K562 (cell line): Measurements from ENCODE around the gene PPP6R1. TPM values are rescaled to one million over a fixed set of nuclear protein-coding genes. Genes with fewer than 3 reads are reported as not detected.

Experiments used
- ATAC-seq: fragments of 200-7000 bp; cut with Tn5 transposase; 3 replicates; pipeline ENCODE4 v1.9.1; 2020; ENCODE audit warnings: moderate library complexity
- BruUV-seq: library from RNA; stranded (reverse); fragments of 400-500 nt; replicated peaks from 2 replicates; lab custom pipeline; 2021; lab: Mats Ljungman, UMichigan
- CTCF ChIA-PET: fragments of 300-600 bp; formaldehyde crosslinking; extraction: SDS; loops from one replicate; lab custom pipeline; 2021; ENCODE audit warnings: low intra/inter-chr PET ratio; lab: Yijun Ruan, JAX
- POLR2A ChIA-PET: fragments of 300-600, 350-650 bp; sonication (Branson Sonifier 250); formaldehyde crosslinking; extraction: SDS; loops from one replicate; lab custom pipeline; 2021; ENCODE audit warnings: antibody characterized with exemption, inconsistent platforms; lab: Yijun Ruan, JAX
- DNase-seq, 4 experiments: peaks; one replicate each; pipeline versions ENCODE4 v3.0.0 to v3.0.0-alpha.2; 2011 to 2018; ENCODE audit warnings: low spot score in 3 of 4, mixed read lengths in 3 of 4; ENCODE audit errors: extremely low read depth in 1 of 4
- FAIRE-seq: peaks from 2 replicates; lab custom pipeline; 2011; peaks lifted over from hg19 to GRCh38; lab: Jason Lieb, UNC
- H2AFZ ChIP-seq: 2 replicates; pipeline ENCODE4 v1.6.0; 2011; ENCODE audit warnings: low read depth, low read length, control low read depth, inconsistent platforms
- H3K27ac ChIP-seq: fragments of 200-600 bp; 3 replicates; pipeline ENCODE4 v1.8.0; 2011; ENCODE audit warnings: low read depth, mild to moderate bottlenecking, control low read depth, inconsistent platforms, low read length, moderate library complexity, mixed read lengths; ENCODE audit errors: extremely low read depth
- H3K27me3 ChIP-seq, 2 experiments: fragments of 300-600 bp in 1 of 2; 2 replicates in 1 of 2; 3 replicates in 1 of 2; pipeline versions ENCODE4 v1.6.0 to v1.8.0; 2011; ENCODE audit warnings: inconsistent platforms in 2 of 2, low read length in 2 of 2, mild to moderate bottlenecking in 1 of 2, mixed read lengths in 1 of 2, moderate library complexity in 1 of 2; ENCODE audit not compliant: control insufficient read depth in 2 of 2, insufficient read depth in 2 of 2
- H3K36me3 ChIP-seq: fragments of 300-600 bp; 3 replicates; pipeline ENCODE4 v1.8.0; 2011; ENCODE audit warnings: mild to moderate bottlenecking, low read length, inconsistent platforms; ENCODE audit not compliant: control insufficient read depth, insufficient read depth
- H3K4me1 ChIP-seq, 2 experiments: fragments of 200-600 bp in 1 of 2; replicated peaks in 1 of 2; 2 replicates in 1 of 2; 3 replicates in 1 of 2; pipeline versions ENCODE4 v1.5.1 to v1.8.0; 2011; ENCODE audit warnings: inconsistent platforms in 2 of 2, low read length in 2 of 2, mild to moderate bottlenecking in 1 of 2, mixed read lengths in 1 of 2, moderate library complexity in 1 of 2; ENCODE audit not compliant: control insufficient read depth in 2 of 2, insufficient read depth in 2 of 2
- H3K4me2 ChIP-seq: 2 replicates; pipeline ENCODE4 v1.6.1; 2011; ENCODE audit warnings: low read length, control low read depth, inconsistent platforms, mixed read lengths; ENCODE audit not compliant: insufficient read depth
- H3K4me3 ChIP-seq: fragments of 200-600 bp; sonication (generic), shearing (Covaris generic); 2 replicates; pipeline ENCODE4 v1.5.1; 2016; ENCODE audit warnings: control low read depth, inconsistent platforms
- H3K79me2 ChIP-seq: fragments of 200-600 bp; 3 replicates; pipeline ENCODE4 v1.8.0; 2011; ENCODE audit warnings: low read length, inconsistent platforms; ENCODE audit not compliant: control insufficient read depth, insufficient read depth
- H3K9ac ChIP-seq, 2 experiments: 2 replicates each; pipeline versions ENCODE4 v1.6.0 to v1.6.1; 2011; ENCODE audit warnings: low read depth in 2 of 2, low read length in 2 of 2, control low read depth in 1 of 2, inconsistent platforms in 1 of 2, mild to moderate bottlenecking in 1 of 2, mixed read lengths in 1 of 2; ENCODE audit not compliant: insufficient read depth in 1 of 2
- H3K9me1 ChIP-seq: one replicate; pipeline ENCODE4 v1.6.0; 2011; ENCODE audit warnings: inconsistent platforms, mild to moderate bottlenecking, low read length, moderate library complexity; ENCODE audit not compliant: control insufficient read depth, insufficient read depth
- H3K9me3 ChIP-seq: replicated peaks from 2 replicates; pipeline ENCODE4 v1.5.1; 2011; ENCODE audit warnings: low read depth, low read length, inconsistent platforms; ENCODE audit not compliant: control insufficient read depth, insufficient read depth
- H4K20me1 ChIP-seq: replicated peaks from 2 replicates; pipeline ENCODE4 v1.6.1; 2011; ENCODE audit warnings: low read length, inconsistent platforms, mixed read lengths; ENCODE audit not compliant: control insufficient read depth, insufficient read depth
- FOXJ3 ChIP-seq: sonication (generic); formaldehyde crosslinking; IDR thresholded peaks from 2 replicates; pipeline ENCODE4 v1.4.0; 2020; ENCODE audit warnings: mild to moderate bottlenecking, missing genetic modification reagents
- POLR2G ChIP-seq: fragments of 200-400 bp; formaldehyde crosslinking; IDR thresholded peaks from 2 replicates; pipeline ENCODE4 v1.6.1; 2017; ENCODE audit warnings: low read depth, mild to moderate bottlenecking, antibody characterized with exemption, low read length, moderate library complexity
- RBM22 ChIP-seq: fragments of 200-400 bp; formaldehyde crosslinking; IDR thresholded peaks from 2 replicates; pipeline ENCODE4 v1.6.1; 2018; ENCODE audit warnings: low read length, low read depth; ENCODE audit not compliant: poor library complexity, severe bottlenecking
- THAP12 ChIP-seq: fragments of 250-450 bp; sonication (Bioruptor Pico); IDR thresholded peaks from 2 replicates; pipeline ENCODE4 v1.9.0; 2021; ENCODE audit warnings: mild to moderate bottlenecking, inconsistent platforms
- WGBS: fragments of 100-300 bp; shearing (Covaris generic); methylation state at CpG from one replicate; pipeline ENCODE4 v1.1.6; 2016; ENCODE audit warnings: low coverage, mixed read lengths; ENCODE audit not compliant: insufficient coverage; ENCODE audit errors: missing lambda C conversion rate; 5-methylcytosine and 5-hydroxymethylcytosine counted together
- in situ Hi-C: fragments of 300-500 bp; cut with MboI; formaldehyde crosslinking; loops from 4 replicates; pipeline ENCODE4 v1.15.0; 2018; ENCODE audit warnings: inconsistent platforms, mixed read lengths
- intact Hi-C: fragments of 100-400 bp; cut with micrococcal nuclease; formaldehyde crosslinking; loops from 2 replicates; pipeline ENCODE4 v1.14.2; 2022
- polyA plus RNA-seq, 8 experiments: library from polyadenylated mRNA; depleted of rRNA in 4 of 8; stranded (reverse) in 5 of 8; unstranded in 3 of 8; fragments of >200 nt; fragmentation: Nextera tagmentation in 2 of 8; fragmentation: Illumina TruSeq in 1 of 8; extraction: Ambion mirVana in 2 of 8; extraction: Trizol in 1 of 8; gene quantifications; 2 replicates each; pipeline versions ENCODE4 v1.2.1 to v1.2.3, GENCODE V29; 2011 to 2014; ENCODE audit warnings: inconsistent platforms in 1 of 8, missing spikeins in 1 of 8
- total RNA-seq, 7 experiments: library from RNA; depleted of rRNA in 6 of 7; stranded (reverse); fragments of >200 nt in 6 of 7; fragmentation: Illumina TruSeq in 2 of 7; extraction: Trizol in 2 of 7; gene quantifications; 2 replicates each; pipeline versions ENCODE4 v1.2.1 to v1.2.3, GENCODE V29; 2011 to 2021; ENCODE audit warnings: low replicate concordance in 1 of 7

PPP6R1 gene
- total and polyA plus RNA-seq, 9 of the 15 experiments (the other 6 are each of a cell fraction or from before 2014, with no cell fraction given), result 0.48 to 135 (median 37.2) TPM

DNA sequence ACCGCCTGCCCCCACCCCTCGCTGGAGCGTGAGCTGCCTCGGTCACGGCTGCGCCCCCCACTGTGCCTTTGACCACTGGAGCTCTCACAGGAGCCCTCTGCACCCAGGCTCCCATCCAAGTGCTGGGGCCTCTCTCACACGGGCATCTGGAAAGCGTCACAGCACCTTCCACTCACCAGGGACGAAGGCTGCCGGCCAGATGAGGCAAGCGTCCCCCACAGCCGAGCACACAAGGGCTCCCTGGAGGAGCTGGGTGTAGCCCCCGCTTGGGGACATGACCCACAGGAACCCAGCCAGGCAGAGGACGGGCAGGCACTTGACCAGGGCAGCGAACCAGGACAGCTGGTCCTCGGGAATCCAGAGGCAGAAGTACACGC is 30.8 kb downstream of the PPP6R1 start:
- Histone ChIP-seq H3K27ac (no peak overlapping the region), H3K9ac (no peak overlapping the region; a peak in 1 of 4 replicates), H3K27me3 (no peaks in the 10 kb centered on the region), H3K4me3 (no peak overlapping the region), H4K20me1 (no peaks in the 10 kb centered on the region), H3K4me2 (no peak overlapping the region), H3K9me3 (no peaks in the 10 kb centered on the region), H3K36me3 (peaks cover 76% of the 10 kb centered on the region; the same call in 2 of the 3 replicates), H2AFZ (no peak overlapping the region), H3K9me1 (peaks cover 3% of the 10 kb centered on the region), H3K4me1 (peaks cover 0 to 52% of the 10 kb centered on the region in 2 experiments; a peak in 2 of 5 replicates), H3K79me2 (no peaks in the 10 kb centered on the region)
- ATAC-seq (no peak), FAIRE-seq (no peak), DNase-seq (no peak)
- intact Hi-C loops (no loop called here), in situ Hi-C loops (no loop called here)
- CTCF ChIA-PET, result no interaction called here
- 86% methylated on average over 13 of the region's 17 CpGs for WGBS
- BruUV-seq, result no TSS peak
- peak; percentile 38 for TF ChIP-seq POLR2G
- no peak for TF ChIP-seq THAP12 (CRISPR knock-in tag)
- no peak for TF ChIP-seq FOXJ3 (CRISPR knock-in tag)
- TF ChIP-seq RBM22, result peak; percentile 43
- POLR2A ChIA-PET, result interaction anchor here (0.6 to 2.2 kb wide), 6 partner anchors 11 to 360 kb away, joined by 3 to 13 read pairs (median 5); partner anchors contain the start of gene PPP6R1
